CMK (cell line): ENCODE data around the gene DHRS1.

Experiments used
- DNase-seq: peaks from one replicate; pipeline ENCODE4 v3.0.0-alpha.2; 2010; ENCODE audit warnings: low read depth

The DHRS1 gene

DNA sequence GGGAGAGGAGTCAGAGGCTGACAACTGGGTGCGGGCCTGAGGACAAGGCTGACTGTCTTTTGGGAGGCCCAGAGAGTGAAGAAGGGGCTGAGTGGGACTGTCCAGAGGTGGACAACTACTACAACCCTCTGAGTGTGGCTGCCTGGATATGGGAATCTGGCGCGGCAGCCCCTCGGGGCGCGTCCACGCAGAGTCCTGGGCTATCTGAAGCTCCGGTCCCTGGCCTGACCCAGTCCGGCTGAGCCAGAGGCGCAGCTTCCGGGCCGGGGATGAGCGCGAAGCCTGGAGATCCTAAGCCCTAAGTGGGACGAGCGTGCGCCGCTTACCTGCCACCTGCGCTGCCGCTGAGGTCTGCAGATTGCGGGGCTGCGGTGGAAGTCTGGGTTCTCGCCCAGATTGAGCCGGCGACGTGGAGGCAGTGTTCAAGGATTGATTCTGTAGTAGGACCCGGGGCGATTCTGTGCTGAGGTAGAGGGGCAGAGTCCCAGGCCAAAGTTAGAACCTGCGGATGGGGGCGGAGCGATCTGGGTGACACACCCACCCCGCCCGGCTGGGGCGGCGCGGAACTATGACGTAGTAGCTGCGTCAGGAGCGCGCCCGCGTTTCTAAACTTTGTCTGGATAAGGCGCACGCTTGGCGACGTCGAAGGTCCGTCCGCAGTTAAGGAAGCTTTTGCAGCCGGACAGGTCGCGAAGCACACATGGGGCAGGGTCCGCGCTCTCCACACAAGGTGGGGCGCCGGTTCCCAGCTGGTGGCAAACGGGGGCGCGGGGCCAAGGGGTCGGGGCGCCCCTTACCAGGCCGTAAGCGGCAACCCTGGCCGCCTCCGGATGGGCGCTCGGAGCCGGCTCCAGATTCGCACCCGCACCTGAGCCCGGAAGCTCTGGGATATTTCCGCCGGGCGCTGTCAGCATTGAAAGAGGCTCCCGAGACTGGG, at the start of gene DHRS1, which contains the start of gene NOP9:
DHRS1 (minus strand) TSS at position 526 of the 937 bp plus-strand sequence. CDS start 674 bp downstream, outside the sequence.
NOP9 (plus strand) TSS at position 596 of the 937 bp plus-strand sequence; CDS start at position 701, 105 bp downstream.
- DNase-seq, result peak; percentile 60

DNA sequence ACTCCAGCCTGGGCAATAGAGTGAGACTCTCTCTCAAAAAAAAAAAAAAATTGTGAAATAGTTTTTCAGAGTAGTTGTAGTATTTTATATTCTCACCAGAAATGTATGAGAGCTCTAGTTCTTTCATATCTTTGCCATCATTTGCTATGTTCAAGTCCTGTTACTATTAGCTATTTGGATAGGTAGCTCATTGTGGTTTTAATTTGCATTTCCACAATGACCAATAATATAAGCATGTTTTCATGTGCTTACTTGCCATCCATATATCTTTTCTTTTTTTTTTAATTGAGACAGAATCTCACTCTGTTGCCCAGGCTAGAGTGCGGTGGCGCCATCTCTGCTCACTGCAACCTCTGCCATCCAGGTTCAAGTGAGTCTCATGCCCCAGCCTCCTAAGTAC, 48.6 kb upstream of the DHRS1 start:
- no peak for DNase-seq

DNA sequence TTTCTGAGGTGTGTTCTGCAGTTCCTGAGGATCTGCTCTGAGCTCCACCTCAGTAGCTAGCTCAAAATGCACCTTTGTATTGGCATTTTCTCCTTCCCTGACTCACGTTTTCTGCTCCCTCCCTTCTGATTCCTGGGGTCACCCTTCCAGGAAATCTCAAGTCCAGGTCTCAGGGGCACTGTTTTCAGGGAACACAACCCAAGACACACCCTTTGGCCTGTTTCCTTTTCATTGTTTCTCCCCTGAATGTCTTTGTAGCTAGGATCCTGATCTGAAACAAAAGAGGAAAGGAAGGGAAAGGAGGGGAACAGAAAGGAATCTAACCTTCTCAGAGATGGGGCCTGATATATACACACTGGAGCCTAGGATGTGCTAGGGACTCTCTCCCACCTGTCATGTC, 47.6 kb upstream of the DHRS1 start:
- no peak for DNase-seq

DNA sequence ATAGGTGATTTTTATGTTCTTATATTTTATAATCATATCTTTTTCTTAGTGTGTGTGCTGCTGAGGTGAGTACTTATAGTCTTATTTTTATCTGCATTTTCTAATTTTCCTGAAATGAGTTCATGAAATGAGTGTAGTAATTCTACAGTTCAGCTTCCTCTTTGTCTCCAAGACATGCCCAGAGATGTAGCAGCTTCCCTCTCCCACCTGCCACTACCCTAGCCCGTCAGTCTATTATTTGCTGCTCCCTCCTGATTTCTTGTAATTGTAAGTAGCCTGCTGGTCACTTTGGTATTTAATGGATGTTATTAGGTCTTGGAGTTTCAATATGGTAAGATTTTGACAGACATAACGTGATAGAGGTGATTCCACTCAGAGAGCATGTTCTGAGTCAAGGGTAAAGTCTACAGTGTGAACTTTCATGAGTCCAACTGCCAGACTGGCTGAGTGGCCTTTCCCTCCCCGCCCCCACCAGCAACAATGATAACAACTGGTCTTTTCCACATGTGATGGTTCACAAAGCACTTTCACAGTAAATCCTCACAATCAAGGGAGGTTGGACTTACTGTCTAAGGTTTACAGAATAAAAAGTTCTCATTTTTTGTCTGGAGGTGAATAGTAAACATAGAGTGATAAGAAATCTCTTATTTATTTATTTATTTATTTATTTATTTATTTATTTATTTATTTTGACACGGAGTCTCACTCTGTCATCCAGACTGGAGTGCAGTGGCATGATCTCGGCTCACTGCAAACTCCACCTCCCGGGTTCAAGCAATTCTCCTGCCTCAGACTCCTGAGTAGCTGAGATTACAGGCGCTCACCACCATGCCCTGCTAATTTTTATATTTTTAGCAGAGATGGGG, 44.4 kb upstream of the DHRS1 start:
- DNase-seq, result no peak

GRCh38 chr14:24342889-24343288, 43.3 kb upstream of the DHRS1 start:
- no peak for DNase-seq

DNA sequence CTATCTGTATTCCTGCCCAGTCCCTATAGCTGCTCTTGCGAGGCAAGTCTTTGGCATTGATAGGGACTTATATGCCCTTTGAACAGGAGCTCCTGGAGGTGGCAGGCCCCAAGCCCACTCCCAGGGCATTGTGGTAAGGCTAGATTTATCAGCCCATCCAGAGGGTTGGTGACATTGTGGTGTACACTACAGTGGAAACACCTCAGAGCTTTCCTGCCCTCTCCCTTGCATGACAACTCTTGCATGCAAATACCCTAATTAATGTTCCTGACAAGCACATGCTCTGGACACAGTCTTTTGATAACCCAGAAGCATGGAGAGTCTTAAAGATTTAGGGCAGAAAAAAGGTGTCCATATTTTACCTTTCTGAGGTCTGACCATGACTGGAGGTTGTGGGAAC, 41.0 kb upstream of the DHRS1 start:
- no peak for DNase-seq

- DNase-seq, result no peak
Measured at GRCh38 chr14:24339284-24340151, 39.9 kb upstream of the DHRS1 start, which contains the start of gene RIPK3. Gene RIPK3 (minus strand): TSS chr14:24339991. CDS start chr14:24339826, 165 bp downstream.

DNA sequence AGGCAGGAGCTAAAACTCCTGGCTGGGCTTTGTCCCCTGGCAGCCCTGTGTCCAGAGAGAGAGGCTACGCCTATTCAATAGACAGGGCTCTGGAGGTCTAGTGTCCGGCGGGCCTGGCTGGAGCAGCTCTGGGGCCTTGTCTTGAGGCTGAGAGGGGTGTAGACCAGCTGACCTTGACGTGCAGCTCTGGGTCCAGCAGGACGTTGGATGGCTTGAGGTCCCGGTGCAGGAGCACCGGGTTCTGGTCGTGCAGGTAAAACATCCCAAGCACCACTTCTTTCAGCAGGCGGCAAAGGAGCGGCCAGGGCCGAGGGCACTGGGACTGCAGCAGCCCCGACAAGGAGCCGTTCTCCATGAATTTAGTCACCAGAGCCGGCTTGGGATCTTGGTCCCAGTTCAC, 39.3 kb upstream of the DHRS1 start:
- no peak for DNase-seq

- DNase-seq, result no peak
Measured at GRCh38 chr14:24337824-24338175, 38.2 kb upstream of the DHRS1 start.

DNA sequence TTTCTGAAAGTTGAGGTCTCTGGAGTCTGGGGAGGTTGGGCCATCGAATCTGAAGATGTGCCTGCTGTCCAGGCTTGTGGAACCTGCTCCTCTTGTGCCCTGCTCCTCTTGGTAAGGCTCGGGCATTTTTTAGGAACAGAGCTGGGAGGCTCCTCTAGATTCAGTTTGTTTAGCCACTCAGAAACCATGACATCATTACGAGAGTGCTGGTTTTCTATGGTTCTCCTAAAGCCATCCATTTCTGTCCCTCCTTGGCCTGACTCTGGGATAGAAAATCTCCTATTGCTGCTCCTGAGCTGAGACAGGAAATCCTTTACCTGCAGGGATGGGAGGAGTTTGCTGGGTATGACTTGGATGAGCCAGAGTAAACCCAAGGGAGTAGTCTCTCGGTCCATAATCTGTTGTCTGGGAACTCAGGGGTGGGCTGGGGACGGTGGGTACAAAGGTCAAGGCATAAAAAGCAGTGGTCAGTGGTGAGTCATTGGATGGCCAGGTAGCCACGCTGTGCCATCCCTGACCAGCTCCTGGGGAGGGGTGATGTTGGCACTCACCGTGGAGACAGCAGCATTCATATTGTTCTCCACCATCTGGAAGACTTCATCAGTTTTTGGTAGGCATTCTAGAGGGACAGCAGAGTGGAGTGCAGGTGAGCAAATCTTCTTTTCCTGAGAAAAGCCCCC, 37.7 kb upstream of the DHRS1 start:
- DNase-seq, result no peak

DNA sequence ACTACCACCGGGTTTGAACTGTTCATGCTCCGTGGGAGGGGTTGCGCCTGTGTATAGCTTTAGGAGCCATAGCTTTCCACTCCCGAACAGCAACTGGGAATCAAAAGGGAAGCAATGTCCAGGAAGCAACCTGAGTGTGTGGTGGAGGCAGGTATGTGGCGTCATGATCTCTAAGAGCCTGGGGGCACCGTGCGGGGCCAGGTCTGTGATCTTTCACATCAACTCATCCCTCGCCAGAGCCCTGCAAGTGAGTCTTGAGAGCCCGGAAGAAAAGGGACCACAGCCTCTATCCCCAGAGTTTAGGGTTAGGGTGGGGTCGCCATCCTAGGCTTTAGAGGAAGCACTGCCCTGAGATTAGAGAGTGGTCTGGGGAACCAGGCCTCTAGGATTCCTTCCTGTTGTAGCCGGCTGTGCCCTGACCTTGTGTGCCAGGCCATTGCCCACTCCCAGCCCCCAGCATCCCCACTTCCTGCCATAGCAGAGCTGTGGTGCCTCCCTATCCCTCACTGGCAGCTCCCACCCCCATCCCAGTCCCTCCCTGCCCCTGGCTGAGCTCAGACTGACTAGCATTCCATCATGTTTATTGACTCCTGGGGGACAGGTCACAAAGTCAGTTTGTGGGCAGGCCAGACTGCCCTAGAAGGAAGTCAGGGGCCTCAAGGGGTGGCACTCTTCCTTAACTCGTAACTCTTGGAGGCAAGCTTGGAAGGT, 36.0 kb upstream of the DHRS1 start:
- peak; percentile 54 for DNase-seq

DNA sequence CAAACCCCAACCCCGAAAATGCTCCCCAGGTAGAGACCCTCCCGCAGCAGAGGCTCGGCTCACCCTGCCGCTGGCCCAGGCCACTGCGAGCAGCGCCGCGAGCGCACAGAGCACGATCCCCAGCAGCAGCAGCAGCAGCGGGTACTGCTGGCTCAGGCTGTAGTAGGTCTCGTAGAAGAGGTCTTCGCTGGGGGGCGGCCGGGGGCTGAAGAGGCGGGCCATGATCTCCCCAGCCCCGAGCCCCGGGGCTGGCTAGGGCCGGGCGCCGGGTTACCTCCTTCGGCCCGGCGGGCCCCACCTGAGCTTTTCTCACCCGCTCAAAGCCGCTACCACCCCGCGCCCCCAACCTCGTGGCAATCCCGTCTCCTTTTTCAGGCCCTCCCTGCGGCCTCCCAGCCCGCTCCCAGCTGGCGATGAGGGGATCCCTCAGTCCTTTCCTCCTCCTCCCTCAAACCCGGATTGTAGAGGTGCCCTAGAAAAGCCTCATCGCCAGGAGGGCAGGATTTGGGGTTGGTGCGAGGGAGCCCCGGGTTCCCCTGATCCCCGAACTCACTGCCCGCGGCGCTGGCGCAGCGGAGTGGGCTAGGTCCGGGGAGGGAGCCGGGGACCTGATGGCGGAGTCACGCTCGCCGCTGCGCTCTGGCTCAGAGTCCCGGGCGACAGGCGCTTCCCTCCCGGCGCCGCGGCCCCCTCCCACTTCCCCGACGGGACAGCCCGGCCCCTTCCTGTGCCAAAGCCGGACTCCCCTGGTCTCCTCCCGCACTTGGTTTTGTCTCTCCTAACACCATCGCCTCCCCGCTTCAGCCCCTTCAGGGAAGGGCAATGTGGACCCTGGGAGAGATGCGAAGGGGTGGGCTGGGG, 35.1 kb upstream of the DHRS1 start, which contains the start of gene ADCY4:
ADCY4 (minus strand) TSS at position 641 of the 861 bp plus-strand sequence; CDS start at position 222, 419 bp downstream.
- no peak for DNase-seq

DNA sequence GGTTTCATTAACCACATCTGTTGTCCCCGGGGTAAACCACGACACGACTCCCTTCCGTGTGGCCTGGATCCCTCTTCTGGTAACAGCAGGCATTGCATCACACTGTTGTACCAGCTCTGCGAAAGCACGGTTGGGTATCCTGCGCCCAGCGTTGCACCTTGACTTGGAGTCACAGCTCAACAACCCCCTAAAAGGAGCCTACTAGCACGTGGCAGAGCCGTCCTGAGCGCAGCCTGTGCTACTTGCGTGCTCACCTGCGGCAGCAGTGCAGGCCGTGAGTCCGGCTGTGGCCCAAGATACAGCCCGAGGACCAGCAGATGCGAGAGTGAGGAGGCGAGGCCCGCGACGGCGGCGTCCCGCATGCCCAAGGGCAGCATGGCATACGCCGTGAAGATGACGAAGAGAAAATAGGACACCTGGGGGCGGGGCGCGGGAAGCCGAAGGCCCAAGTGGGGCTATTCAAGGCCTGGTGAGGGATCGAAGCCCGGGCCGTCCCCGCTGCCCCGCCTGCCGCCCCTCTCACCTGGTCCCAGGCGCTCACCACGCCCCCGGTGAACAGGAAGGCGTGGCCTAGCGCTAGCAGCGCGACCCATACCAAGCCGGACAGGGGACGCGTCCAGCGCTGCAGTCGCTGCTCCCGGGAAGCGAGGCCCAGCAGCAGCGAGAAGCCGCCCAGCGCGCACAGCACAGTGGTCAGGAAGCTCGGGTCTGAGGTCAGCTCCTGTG, 32.9 kb upstream of the DHRS1 start:
- DNase-seq, result peak; percentile 59

DNA sequence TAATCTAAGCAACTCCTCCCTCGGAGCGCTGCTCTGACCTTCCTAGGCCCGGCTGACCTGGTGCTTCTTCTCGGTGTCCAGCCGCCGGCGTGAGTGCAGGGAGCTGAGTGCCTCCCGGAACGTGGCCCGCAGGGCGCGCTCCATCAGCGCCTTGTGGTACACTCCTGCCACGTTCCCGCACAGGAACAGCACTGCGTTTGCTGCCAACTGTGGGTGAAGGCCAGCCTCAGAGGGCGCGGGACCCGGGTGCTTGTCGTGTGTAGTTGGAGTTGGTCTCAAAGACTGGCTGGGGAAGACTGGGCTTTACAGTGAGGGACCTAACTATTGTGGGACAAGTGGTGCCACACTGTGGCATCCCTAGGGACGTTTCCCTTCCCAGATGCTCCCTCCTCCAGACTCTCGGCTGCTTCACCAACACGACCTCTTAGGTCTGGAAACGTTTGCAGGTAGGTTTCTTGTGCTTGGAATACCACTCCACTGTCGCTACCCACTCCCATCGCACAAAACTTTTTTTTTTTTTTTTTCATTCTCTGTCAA, 32.2 kb upstream of the DHRS1 start:
- no peak for DNase-seq

GRCh38 chr14:24330973-24331674, 31.5 kb upstream of the DHRS1 start:
- no peak for DNase-seq

GRCh38 chr14:24329736-24330135, 30.2 kb upstream of the DHRS1 start:
- peak; percentile 72 for DNase-seq

- no peak for DNase-seq
Measured at GRCh38 chr14:24329073-24329663, 29.6 kb upstream of the DHRS1 start.
